Measurements from ENCODE around the gene LEKR1.

Gene LEKR1

DNA sequence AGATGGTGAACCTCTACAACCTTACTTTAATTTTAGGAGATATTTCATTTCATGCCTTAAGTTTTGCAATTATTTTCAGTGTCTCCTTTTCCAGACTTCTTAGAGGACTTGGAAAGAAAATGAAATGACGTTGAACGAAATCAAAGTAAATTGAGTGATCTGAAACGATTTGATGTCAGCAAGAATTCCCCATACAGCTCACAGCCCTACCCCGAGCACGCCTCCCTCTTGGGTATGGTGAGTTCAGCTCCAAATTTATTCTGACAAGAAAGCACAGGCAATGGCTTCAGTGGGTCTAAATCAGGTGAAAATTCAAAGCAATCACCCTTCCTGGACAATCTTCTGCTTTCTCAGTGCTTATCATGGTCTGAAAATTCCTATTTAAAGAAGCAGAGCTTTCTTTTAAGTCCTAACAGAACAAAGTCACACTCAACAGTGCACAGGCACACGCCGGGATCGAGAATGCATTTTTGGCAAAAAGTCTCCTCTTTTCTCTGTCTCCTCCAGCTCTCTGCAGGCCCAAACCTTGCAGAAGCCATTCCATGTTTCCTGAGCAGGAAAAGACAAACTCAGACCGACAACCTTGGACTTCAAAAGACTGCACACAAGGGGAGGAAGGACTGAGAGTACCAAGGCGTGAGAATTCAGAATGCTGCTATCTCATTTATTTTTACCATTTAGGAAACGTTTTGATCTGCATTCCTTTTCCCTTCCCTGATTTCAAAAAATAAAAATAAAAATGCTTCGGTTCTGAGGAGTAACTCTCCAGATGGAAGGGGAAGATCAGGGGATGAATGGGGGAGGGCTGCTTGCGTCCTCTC is 261.8 kb downstream of the LEKR1 start:
- DNase-seq (ENCODE audit: low read depth, low spot score) = no peak
- no peaks in the 10 kb centered on the region for H3K36me3 ChIP-seq (ENCODE audit: insufficient read depth, insufficient read length, low read length)
- H3K9me3 ChIP-seq (ENCODE audit: insufficient read depth, low read length) = no peaks in the 10 kb centered on the region
- TF ChIP-seq SUZ12 (IDR thresholded peaks at IDR 0.05; ENCODE audit: extremely low read depth, insufficient read depth, insufficient read length) = no peak
- H3K4me3 ChIP-seq (ENCODE audit: insufficient read length, low read depth) = peak overlapping the region; percentile 54
- H3K27me3 ChIP-seq (ENCODE audit: insufficient read depth, insufficient read length) = peaks cover 5% of the 10 kb centered on the region
- H3K4me1 ChIP-seq (ENCODE audit: insufficient read depth, insufficient read length) = peaks cover 4% of the 10 kb centered on the region
- peak overlapping the region; percentile 88 for H3K9ac ChIP-seq (ENCODE audit: insufficient read length, low read depth)

DNA sequence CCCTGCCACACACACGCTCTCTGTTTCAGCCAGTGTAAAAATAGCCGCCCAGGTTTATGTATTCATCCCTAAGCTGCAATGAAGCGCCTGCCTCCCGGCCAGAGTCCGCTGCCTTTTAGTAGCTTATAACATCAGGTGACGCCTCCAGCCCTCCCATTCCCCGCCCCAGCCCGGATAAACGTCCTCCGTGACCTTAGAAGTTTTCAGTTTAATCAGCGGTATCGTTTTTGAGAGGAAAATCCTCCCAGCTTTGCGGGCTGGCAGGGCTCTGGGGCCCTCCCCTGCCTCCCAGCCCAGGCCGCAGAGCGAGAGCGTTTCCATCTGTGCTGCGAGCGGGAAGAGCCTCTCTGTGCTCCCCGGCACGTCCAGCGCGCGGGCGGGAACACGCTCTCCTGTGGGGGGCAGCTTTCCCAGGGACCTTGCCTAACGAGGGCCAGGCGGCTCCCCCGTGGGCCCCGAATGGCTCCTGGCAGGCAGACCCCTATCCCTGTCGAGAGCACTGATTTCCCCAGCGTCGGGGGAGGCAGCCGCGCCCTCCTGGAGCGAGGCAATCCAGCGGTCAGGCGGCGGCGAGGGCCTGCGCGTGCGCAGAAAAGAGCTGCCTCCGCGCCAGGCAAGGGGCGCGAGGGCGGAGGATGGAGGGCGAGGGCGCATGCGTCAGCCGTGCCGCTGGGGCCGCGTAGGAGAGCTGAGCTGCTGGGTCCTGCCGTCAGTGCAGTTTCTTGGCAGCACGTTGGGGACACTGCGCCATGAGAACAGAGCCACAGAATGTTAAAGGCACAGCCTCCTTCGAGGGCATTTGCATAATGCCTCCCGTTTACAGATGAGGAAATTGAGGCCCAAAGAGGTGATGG is 262.7 kb downstream of the LEKR1 start:
- peaks cover 4% of the 10 kb centered on the region for H3K4me1 ChIP-seq (ENCODE audit: insufficient read depth, insufficient read length)
- peak overlapping the region; percentile 88 for H3K9ac ChIP-seq (ENCODE audit: insufficient read length, low read depth)
- no peaks in the 10 kb centered on the region for H3K9me3 ChIP-seq (ENCODE audit: insufficient read depth, low read length)
- no peaks in the 10 kb centered on the region for H3K36me3 ChIP-seq (ENCODE audit: insufficient read depth, insufficient read length, low read length)
- H3K4me3 ChIP-seq (ENCODE audit: insufficient read length, low read depth) = peak overlapping the region; percentile 54
- H3K27me3 ChIP-seq (ENCODE audit: insufficient read depth, insufficient read length) = peaks cover 5% of the 10 kb centered on the region
- peak; percentile 89 for DNase-seq (ENCODE audit: low read depth, low spot score)
- no peak for TF ChIP-seq ZNF274 (IDR thresholded peaks at IDR 0.05; ENCODE audit: low read depth, low read length)

DNA sequence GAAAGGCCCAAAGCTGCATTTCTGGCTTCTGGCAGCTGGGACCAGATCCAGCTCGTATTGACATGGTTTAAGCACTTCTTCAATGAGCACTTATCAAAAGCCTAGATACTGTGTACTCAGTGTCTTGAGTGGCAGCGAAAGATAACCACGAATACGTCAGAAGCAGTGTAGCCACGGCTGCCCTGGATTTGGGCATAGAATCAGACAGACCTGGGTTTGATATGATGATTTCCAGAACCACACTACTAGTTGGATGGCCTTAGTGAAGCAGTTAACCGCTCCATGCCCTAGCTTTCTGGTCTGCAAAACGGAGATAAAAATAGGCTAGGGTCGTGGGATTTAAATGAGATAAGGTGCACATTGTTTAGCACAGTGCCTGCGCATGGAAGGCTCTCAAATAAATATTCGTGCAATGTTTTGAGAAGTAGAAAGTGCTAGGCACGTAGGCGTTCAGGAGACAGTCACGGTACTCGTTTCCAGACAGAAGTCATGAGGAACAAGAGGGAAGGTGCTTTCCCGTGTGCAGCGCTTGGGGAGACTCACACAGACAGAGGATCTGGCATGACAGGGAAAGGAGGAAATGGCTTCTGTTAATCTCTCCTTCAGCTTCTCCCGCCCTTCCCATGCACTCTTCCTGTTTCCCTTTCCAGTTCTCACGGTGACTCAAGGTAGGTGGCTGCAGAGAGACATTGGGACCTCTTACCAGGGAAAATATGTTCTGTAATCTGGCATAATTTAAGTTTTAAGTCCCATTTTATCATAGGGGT is 263.5 kb downstream of the LEKR1 start:
- no peaks in the 10 kb centered on the region for H3K9me3 ChIP-seq (ENCODE audit: insufficient read depth, low read length)
- H3K9ac ChIP-seq (ENCODE audit: insufficient read length, low read depth) = peak overlapping the region; percentile 7
- H3K4me3 ChIP-seq (ENCODE audit: insufficient read length, low read depth) = no peak overlapping the region
- H3K4me1 ChIP-seq (ENCODE audit: insufficient read depth, insufficient read length) = peaks cover 4% of the 10 kb centered on the region
- no peak for TF ChIP-seq SUZ12 (IDR thresholded peaks at IDR 0.05; ENCODE audit: extremely low read depth, insufficient read depth, insufficient read length)
- TF ChIP-seq YY1 (IDR thresholded peaks at IDR 0.05; ENCODE audit: insufficient read depth, insufficient read length) = no peak
- H3K27me3 ChIP-seq (ENCODE audit: insufficient read depth, insufficient read length) = peaks cover 5% of the 10 kb centered on the region
- no peak for DNase-seq (ENCODE audit: low read depth, low spot score)
- H3K36me3 ChIP-seq (ENCODE audit: insufficient read depth, insufficient read length, low read length) = no peaks in the 10 kb centered on the region

DNA sequence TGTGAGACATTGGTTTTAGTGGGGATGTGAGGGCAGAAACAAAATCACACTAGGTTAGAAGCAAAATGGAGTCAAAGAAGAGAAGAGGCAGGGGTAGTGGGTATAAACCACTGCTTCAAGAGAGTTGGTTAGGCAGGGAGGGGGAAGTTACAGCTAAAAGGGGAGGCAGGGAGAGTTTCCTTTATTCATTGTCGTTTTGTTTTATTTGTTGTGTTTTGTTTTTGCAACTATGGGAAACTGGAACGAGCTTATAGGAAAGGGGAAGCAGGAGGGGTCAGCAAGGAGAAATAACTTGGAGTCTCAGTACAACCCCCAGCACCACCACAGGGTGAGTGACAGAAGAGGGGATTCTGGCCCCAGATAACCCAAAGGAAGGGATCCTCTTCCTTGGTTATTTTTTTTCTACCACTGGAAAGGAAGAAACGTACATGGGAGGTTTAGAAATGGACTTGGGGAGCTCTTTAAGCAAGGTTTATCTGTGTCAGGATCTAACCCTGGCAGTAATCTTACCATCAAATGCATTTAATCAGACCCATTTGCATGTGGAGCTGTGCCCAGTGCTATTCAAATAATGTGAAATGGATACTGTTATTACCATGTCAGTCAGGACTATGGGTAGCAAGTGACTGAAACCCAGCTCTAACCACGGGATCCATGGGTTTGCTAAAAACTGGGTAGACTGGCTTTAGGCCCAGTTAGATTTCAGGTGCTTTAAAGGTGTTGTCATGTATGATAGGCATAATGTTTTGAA is 265.1 kb downstream of the LEKR1 start:
- TF ChIP-seq YY1 (IDR thresholded peaks at IDR 0.05; ENCODE audit: insufficient read depth, insufficient read length) (no peak), ZNF274 (IDR thresholded peaks at IDR 0.05; ENCODE audit: low read depth, low read length) (no peak), SUZ12 (IDR thresholded peaks at IDR 0.05; ENCODE audit: extremely low read depth, insufficient read depth, insufficient read length) (no peak)

DNA sequence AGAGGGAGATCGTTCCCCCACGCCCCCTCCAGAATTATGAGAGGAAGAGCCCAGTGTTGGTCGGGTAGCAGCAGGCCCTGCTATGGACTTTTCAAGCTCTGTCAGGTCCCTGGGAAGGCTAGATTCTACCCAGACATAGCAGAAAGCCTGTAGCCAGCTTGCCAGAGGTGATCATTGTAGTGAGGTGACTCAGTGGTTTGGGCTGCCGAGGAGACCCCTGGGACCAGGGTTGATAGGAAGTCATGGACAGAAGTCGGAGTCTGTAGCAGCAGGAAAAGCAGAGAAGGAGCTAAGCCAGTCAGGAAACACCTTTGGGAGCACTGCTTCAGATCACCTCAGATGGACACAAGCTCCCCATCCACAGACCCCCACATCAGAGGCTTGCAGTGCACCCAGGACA is 266.1 kb downstream of the LEKR1 start:
- Histone ChIP-seq H3K27me3 (ENCODE audit: insufficient read depth, insufficient read length) (peaks cover 5% of the 10 kb centered on the region), H3K36me3 (ENCODE audit: insufficient read depth, insufficient read length, low read length) (no peaks in the 10 kb centered on the region), H3K9me3 (ENCODE audit: insufficient read depth, low read length) (no peaks in the 10 kb centered on the region), H3K4me3 (ENCODE audit: insufficient read length, low read depth) (no peak overlapping the region), H3K9ac (ENCODE audit: insufficient read length, low read depth) (no peak overlapping the region), H3K4me1 (ENCODE audit: insufficient read depth, insufficient read length) (peaks cover 4% of the 10 kb centered on the region)
- TF ChIP-seq YY1 (IDR thresholded peaks at IDR 0.05; ENCODE audit: insufficient read depth, insufficient read length) (no peak), ZNF274 (IDR thresholded peaks at IDR 0.05; ENCODE audit: low read depth, low read length) (no peak), SUZ12 (IDR thresholded peaks at IDR 0.05; ENCODE audit: extremely low read depth, insufficient read depth, insufficient read length) (no peak)
- DNase-seq (ENCODE audit: low read depth, low spot score) = no peak

More for the DNA sequence above, 265.1 kb downstream of the LEKR1 start:
- Histone ChIP-seq H3K4me1 (ENCODE audit: insufficient read depth, insufficient read length) (peaks cover 4% of the 10 kb centered on the region), H3K36me3 (ENCODE audit: insufficient read depth, insufficient read length, low read length) (no peaks in the 10 kb centered on the region), H3K9ac (ENCODE audit: insufficient read length, low read depth) (no peak overlapping the region), H3K27me3 (ENCODE audit: insufficient read depth, insufficient read length) (peaks cover 5% of the 10 kb centered on the region), H3K4me3 (ENCODE audit: insufficient read length, low read depth) (no peak overlapping the region), H3K9me3 (ENCODE audit: insufficient read depth, low read length) (no peaks in the 10 kb centered on the region)
- DNase-seq (ENCODE audit: low read depth, low spot score) = no peak

DNA sequence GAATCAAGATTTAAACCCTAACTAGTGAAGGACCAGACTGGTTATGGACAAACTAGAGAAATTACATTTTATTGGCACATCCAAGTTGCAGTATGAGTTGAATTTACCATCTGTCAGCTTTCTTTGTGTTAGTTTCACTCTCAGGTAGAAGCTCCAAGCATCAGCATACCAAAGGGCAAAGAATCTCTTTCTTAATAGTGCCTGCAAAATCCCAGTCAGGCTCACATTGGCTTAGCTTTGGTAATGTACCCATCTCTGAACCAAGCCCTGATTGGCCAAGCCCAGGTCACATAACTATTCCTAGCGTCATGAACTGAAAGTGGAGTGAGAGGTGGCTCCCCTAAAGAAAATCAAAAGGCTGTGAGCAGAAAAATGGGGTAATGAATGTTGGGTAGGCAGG is 266.9 kb downstream of the LEKR1 start:
- Histone ChIP-seq H3K4me1 (ENCODE audit: insufficient read depth, insufficient read length) (peaks cover 4% of the 10 kb centered on the region), H3K4me3 (ENCODE audit: insufficient read length, low read depth) (no peak overlapping the region), H3K9ac (ENCODE audit: insufficient read length, low read depth) (no peak overlapping the region), H3K27me3 (ENCODE audit: insufficient read depth, insufficient read length) (peaks cover 5% of the 10 kb centered on the region), H3K9me3 (ENCODE audit: insufficient read depth, low read length) (no peaks in the 10 kb centered on the region), H3K36me3 (ENCODE audit: insufficient read depth, insufficient read length, low read length) (no peaks in the 10 kb centered on the region)
- DNase-seq (ENCODE audit: low read depth, low spot score) = no peak
- TF ChIP-seq YY1 (IDR thresholded peaks at IDR 0.05; ENCODE audit: insufficient read depth, insufficient read length) (no peak), ZNF274 (IDR thresholded peaks at IDR 0.05; ENCODE audit: low read depth, low read length) (no peak), SUZ12 (IDR thresholded peaks at IDR 0.05; ENCODE audit: extremely low read depth, insufficient read depth, insufficient read length) (no peak)
